Transverse colon (tissue), 4 donors: ENCODE measurements around the gene CMBL.

ENCODE experiments used
- EP300 ChIP-seq: sonication (generic); formaldehyde crosslinking; IDR thresholded peaks from one replicate; pipeline ENCODE4 v1.6.1; 2017; ENCODE audit warnings: antibody characterized with exemption, low read depth
- POLR2A ChIP-seq: fragments of 450-650 bp; IDR thresholded peaks from one replicate; pipeline ENCODE4 v1.6.1; 2016; ENCODE audit warnings: antibody characterized with exemption, mild to moderate bottlenecking, moderate library complexity
- POLR2AphosphoS5 ChIP-seq, 3 donors: sonication (generic); formaldehyde crosslinking; IDR thresholded peaks; one replicate each; pipeline ENCODE4 v1.6.1; 2016; ENCODE audit warnings: antibody characterized with exemption in 3 of 3
- TF ChIP-seq, protein P1 (sequence below), 5 experiments: fragments of 200-600 bp in 3 of 5; fragments of 450-650 bp in 2 of 5; sonication (generic) in 3 of 5; IDR thresholded peaks; 1 replicate in 2 of 5; 2 replicates in 3 of 5; pipeline ENCODE4 v1.5.1; 2016 to 2017; ENCODE audit warnings: antibody characterized with exemption in 5 of 5, inconsistent platforms in 3 of 5, mild to moderate bottlenecking in 2 of 5, moderate library complexity in 1 of 5

- no peak for TF ChIP-seq EP300
- TF ChIP-seq POLR2A = no peak
- TF ChIP-seq, protein P1, sequence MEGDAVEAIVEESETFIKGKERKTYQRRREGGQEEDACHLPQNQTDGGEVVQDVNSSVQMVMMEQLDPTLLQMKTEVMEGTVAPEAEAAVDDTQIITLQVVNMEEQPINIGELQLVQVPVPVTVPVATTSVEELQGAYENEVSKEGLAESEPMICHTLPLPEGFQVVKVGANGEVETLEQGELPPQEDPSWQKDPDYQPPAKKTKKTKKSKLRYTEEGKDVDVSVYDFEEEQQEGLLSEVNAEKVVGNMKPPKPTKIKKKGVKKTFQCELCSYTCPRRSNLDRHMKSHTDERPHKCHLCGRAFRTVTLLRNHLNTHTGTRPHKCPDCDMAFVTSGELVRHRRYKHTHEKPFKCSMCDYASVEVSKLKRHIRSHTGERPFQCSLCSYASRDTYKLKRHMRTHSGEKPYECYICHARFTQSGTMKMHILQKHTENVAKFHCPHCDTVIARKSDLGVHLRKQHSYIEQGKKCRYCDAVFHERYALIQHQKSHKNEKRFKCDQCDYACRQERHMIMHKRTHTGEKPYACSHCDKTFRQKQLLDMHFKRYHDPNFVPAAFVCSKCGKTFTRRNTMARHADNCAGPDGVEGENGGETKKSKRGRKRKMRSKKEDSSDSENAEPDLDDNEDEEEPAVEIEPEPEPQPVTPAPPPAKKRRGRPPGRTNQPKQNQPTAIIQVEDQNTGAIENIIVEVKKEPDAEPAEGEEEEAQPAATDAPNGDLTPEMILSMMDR (IDR thresholded peaks at IDR 0.05) = no peak
- TF ChIP-seq POLR2AphosphoS5 (IDR thresholded peaks at IDR 0.05) = no peak
Measured at GRCh38 chr5:10246761-10247160, 60.9 kb downstream of the CMBL start.
